Activated CD8-positive, alpha-beta memory T cell treated with anti-CD3 and anti-CD28 coated beads, Interleukin-2, amount 50 U/mL, for 1 hour (primary cell): Measurements from ENCODE around the gene DAP.

Experiments
- DNase-seq: peaks from one replicate; pipeline ENCODE4 v3.0.0-alpha.2; 2020; ENCODE audit errors: extremely low read depth

The DAP gene

GRCh38 chr5:10690460-10691440 lies 70.3 kb downstream of the DAP start:
- no peak for DNase-seq

DNA sequence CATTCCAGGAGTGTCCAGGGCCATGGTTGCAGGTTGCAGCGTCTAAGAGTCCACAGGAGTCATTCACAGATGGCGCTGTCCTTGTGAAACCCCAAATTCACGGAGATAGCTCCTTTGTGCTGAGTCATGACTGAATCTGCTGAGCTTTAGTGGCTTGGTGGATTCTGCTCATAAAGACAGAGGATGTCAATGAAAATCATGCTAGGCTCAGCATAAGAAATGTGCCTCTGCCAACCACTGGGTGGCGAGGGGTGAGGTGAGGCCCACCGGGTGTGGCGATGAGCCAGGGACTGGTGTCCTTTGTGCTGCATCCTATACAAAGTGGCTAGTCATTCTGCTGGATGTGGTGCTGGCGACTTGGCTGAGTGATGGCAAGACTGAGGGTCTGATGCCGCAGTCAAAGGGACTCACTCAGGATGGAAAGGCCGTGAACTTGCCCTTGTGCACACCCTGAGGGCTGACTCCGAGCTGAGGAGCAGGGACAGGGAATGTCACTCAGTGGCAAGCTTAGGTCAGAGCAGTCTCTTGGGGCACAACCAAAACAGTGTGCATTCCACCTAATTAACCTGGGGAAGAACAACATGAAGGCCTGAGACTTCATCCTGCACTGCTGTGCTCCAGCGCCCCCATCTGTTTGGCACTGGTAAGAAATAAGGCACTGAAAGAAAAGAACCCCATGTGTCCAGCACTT lies 71.5 kb downstream of the DAP start:
- DNase-seq: no peak

- DNase-seq: no peak
Observed at GRCh38 chr5:10688651-10689171, 72.3 kb downstream of the DAP start.

GRCh38 chr5:10686890-10687289 lies 74.1 kb downstream of the DAP start:
- DNase-seq: no peak

DNA sequence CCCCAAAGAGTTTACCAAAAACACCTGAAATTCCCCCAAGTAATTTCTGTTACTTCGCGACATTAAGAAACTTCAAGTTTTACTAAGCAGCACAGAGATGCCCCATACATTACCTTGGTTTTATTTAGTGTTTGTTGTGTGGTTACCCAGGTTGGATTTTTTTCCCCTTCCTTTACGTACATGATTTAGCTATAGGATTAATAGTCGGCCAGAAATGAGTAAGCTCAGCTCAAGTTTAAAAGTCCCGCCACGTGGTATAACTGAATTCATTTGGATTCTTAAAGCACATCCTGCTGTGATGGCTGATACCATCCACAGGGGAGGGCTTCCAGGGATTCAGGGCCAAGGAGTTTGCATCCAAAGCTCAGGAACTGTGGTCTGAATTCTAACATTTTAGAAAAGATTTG lies 75.9 kb downstream of the DAP start:
- no peak for DNase-seq

DNA sequence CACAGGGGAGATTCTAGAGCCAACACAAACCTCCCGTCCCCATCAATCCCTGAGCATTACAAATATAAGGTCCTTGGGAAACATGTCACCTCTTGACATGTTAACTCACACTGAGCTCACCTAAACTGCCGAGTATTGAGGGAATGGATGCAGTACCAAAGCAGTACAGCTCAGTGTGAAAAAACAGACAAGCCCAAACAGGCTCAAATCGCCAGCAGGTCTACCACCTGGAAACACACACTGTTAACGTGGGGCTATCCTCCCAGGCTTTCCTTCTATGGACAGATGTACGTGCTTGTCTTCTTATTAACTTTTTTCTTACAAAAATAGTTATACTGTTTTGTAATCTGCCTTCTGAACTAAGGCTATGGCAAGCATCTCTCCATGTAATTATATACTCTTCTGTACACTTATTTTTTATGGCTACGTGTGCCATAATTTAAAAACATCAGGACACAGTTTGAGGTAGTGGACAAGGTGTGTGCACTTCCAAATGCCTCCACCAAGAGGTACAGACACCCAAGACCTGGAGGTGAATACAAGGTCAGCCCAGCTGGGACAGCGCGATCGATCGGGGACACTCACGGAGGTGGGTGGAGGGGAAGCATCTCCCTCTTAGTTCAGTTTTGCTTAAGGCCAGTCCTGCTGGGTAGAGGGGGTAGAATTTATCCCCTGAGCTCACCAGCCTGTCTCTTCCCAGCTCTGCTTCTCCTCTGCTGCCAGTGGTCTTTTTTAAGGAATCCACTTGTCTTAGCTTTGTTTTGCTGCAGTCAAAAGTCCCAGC lies 76.5 kb downstream of the DAP start:
- DNase-seq: no peak

- no peak for DNase-seq
Observed at GRCh38 chr5:10682801-10683525, 78.1 kb downstream of the DAP start.

DNA sequence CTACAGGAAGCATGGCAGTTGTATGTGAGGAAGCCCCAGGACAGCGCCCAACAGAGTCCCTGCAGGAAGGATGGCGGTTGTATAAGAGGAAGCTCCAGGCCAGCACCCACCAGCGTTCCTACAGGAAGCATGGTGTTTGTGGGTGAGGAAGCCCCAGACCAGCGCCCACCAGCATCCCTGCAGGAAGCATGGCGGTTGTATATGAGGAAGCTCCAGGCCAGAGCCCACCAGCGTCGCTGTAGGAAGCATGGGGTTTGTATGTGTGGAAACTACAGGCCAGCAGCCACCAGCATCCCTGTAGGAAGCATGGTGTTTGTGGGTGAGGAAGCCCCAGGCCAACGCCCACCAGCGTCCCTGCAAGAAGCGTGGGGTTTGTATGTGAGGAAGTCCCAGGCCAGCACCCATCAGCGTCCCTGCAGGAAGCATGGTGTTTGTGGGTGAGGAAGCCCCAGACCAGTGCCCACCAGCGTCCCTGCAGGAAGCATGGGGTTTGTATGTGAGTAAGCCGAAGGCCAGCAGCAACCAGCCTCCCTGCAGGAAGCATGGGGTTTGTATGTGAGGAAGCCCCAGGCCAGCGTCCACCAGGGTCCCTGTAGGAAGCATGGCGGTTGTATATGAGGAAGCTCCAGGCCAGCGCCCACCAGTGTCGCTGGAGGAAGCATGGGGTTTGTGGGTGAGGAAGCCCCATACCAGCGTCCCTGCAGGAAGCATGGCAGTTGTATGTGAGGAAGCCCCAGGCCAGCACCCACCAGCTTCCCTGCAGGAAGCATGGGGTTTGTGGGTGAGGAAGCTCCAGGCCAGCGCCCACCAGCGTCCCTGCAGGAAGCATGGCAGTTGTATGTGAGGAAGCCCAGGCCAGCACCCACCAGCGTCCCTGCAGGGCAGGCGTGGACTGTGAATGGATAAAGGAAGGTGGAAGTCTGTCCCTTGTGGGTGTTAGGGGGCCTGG lies 79.0 kb downstream of the DAP start:
- DNase-seq: no peak

DNA sequence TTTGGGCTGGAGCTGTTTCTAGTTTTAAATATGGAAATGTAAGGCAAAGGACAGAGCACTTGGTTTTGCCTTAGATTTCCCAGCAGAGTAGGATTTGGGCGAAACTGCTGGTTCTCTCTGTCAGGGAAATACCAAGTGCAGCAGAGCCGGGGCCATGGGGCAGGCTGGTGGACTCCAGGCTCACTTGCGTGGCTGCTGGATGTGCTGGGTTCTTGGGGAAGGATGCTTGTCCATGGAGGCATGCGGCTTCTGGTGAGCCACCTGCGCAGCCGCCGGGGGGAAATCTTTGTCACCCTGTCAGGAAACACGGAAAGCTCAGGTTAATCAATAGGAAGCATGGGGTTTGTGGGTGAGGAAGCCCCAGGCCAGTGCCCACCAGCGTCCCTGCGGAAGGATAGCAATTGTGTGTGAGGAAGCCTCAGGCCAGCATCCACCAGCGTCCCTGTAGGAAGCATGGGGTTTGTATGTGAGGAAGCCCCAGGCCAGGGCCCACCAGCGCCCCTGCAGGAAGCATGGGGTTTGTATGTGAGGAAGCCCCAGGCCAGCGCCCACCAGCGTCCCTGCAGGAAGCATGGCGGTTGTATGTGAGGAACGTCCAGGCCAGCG lies 80.1 kb downstream of the DAP start:
- no peak for DNase-seq

DNA sequence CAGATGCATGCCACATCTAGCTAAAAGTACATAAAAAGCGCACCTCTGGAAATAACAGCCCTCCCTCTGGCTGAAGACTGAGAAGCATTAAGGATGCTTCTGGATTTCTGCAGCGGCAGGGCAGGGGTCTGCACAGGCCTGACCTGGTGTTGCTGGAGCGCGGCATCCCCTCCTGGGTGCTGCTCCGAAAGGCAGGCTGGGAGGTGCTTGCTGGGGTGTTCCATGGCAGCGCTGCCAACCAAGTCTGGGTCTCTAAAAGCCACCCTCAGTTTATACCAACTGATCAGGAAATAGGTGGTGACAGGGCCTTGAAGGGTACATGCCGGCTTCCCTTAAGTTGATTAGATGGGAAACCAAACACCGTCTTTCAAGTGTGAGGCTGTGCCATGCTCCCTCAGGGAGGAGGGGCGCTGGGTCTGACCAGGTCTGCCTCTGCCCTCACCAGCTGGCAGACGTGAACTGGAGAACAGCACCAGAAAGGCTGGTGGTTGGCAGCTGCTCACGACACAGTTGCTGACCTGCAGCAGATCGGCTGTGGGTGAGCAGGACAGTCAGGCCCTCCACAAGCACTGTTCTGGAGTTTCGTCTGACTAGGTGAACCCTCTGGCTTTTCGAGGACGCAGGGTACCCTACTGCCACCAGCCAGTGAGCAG lies 81.6 kb downstream of the DAP start:
- DNase-seq: no peak

GRCh38 chr5:10678244-10678643 lies 82.8 kb downstream of the DAP start:
- no peak for DNase-seq

DNA sequence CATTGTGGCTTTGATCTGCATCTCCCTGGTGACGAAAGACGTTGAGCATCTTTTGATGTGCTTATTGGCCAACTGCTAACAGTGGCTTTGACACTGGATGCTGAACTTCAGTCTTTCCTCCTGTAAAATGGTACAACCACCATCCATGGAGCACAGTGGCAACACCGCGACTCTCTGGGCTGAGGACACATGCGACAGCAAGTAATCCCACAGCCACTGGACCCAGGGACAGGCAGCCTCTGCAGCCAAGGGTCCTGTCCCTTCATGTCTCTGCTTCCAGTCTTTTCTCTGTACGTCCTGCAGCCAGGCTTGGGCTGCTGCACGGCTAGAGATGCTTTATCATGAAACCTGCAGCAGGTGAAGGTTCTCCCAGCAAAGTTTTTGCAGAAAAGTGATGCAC lies 83.5 kb downstream of the DAP start:
- no peak for DNase-seq

- no peak for DNase-seq
Observed at GRCh38 chr5:10676946-10677345, 84.1 kb downstream of the DAP start.

DNA sequence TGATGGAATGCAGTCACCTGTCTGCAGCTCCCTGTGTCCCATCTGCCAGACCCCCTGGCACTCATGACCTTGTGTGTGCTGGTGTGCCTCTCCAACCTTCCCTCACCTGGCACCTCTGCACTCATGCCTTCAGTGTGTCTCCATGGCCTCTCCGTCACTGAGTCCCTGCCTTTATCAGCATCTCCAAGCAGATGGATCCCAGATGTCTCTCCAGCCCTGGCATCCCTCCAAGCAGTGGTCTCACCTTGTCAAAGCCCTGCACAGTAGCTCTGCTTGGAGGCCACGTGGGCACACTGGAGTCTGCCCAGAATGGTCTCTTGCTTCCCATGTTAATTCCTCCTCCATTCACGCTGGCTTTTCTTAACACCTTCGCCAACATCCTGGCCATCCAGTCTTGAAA lies 84.8 kb downstream of the DAP start:
- DNase-seq: no peak

- no peak for DNase-seq
Observed at GRCh38 chr5:10675177-10675700, 85.8 kb downstream of the DAP start.

DNA sequence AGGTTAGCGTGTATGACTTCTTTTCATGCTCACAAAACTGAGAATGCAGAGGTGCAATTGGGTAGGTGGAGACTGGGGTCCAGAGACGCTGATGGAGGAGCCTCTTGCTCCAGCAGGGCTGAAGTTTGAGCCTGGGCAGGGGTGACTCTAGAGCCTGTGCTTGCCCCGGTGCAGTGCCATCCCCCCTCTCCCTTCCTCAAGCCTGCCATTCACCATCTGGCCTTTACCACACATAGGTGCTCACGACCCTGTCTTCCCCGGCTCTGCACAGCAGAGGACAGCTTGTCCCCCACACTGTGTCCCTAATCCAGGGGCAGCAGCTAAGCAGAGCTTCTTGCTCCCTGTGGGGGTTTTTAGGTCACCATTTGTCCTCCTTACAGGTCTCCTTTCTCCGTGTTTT lies 86.5 kb downstream of the DAP start:
- DNase-seq: no peak

- DNase-seq: no peak
Observed at GRCh38 chr5:10674096-10674495, 86.9 kb downstream of the DAP start.

DNA sequence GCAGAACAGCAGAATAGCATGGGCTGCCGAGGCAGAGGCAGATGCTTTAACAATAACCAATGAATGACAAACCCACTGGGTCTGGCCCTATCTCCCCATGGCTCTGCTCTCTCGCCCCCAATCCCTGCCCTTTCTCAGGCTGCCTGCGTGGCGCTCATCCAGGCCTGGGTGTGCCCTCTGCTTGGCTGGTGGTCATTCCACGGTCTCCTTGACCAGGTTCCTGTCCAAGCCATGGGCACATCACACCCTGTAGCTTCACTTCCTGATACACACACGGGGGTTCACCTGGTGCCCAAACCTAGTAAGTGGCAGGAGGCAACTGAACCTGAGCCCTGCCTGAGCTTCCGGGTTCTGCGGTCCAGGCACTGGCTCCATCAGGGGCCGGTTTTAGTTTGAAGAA lies 87.6 kb downstream of the DAP start:
- DNase-seq: no peak

DNA sequence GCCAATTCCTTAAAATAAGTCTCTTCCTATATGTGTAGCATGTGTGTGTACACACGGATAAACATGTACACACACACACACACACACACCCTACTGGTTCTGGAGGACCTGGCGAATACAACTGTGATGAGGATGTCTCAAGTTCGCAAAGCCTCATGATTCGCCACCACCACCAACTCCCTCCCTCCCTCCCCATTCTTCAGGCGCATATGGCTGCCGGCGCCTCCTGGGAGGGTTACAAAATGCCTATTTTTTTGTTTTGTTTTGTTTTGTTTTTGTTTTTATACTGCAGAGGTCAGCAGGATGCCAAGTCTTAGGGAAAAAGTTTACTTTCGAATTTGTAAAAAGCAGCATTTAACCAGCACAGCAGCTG lies 88.0 kb downstream of the DAP start:
- no peak for DNase-seq
